GM18873 (cell line): ENCODE measurements around the gene SYNRG.

Experiments used
- ATAC-seq: cut with Tn5 transposase; IDR thresholded peaks from one replicate; pipeline ENCODE4 v1.9.1; 2021; ENCODE audit warnings: mild to moderate bottlenecking, moderate library complexity, moderate number of reproducible peaks; ENCODE audit not compliant: unreplicated experiment, low FRiP score

SYNRG gene

GRCh38 chr17:37605081-37605480, 4.1 kb downstream of the SYNRG start:
- ATAC-seq = no peak

GRCh38 chr17:37604556-37604955, 4.7 kb downstream of the SYNRG start:
- ATAC-seq = no peak

GRCh38 chr17:37598145-37598544, 11.1 kb downstream of the SYNRG start:
- ATAC-seq = no peak

- no peak for ATAC-seq
These were observed 16.9 kb downstream of the SYNRG start for GRCh38 chr17:37592291-37592690.

GRCh38 chr17:37585066-37585465, 24.2 kb downstream of the SYNRG start:
- ATAC-seq = no peak

- ATAC-seq = no peak
These were observed 32.9 kb downstream of the SYNRG start for GRCh38 chr17:37576281-37576680.

- no peak for ATAC-seq
These were observed 34.8 kb downstream of the SYNRG start for GRCh38 chr17:37574427-37574826.

GRCh38 chr17:37571674-37572073, 37.5 kb downstream of the SYNRG start:
- no peak for ATAC-seq

GRCh38 chr17:37570527-37571093, 38.6 kb downstream of the SYNRG start:
- ATAC-seq = no peak

GRCh38 chr17:37568350-37569053, 40.7 kb downstream of the SYNRG start:
- ATAC-seq = no peak

GRCh38 chr17:37567538-37567937, 41.7 kb downstream of the SYNRG start:
- no peak for ATAC-seq

GRCh38 chr17:37567137-37567536, 42.1 kb downstream of the SYNRG start:
- no peak for ATAC-seq

GRCh38 chr17:37564252-37564651, 45.0 kb downstream of the SYNRG start:
- ATAC-seq = no peak

GRCh38 chr17:37562016-37562745, 47.0 kb downstream of the SYNRG start:
- no peak for ATAC-seq

- no peak for ATAC-seq
These were observed 50.9 kb downstream of the SYNRG start for GRCh38 chr17:37558299-37558698.

- ATAC-seq = no peak
These were observed 51.7 kb downstream of the SYNRG start for GRCh38 chr17:37557482-37557881.

- no peak for ATAC-seq
These were observed 53.8 kb downstream of the SYNRG start for GRCh38 chr17:37555386-37555785.

- no peak for ATAC-seq
These were observed 55.7 kb downstream of the SYNRG start for GRCh38 chr17:37553401-37553966.

- ATAC-seq = no peak
These were observed 57.4 kb downstream of the SYNRG start for GRCh38 chr17:37551788-37552187.

- no peak for ATAC-seq
These were observed 61.2 kb downstream of the SYNRG start for GRCh38 chr17:37547986-37548385.

GRCh38 chr17:37546302-37546701, 62.9 kb downstream of the SYNRG start:
- ATAC-seq = no peak
